Neural progenitor cell (in vitro differentiated cells): ENCODE data around the gene ODAD4. TPM values are rescaled to one million over a fixed set of nuclear protein-coding genes. Genes with fewer than 3 reads are reported as not detected.
A peak's percentile ranks its signal among the peaks of the same experiment; 100 is the strongest.

Experiments
- DNase-seq: peaks from one replicate; pipeline ENCODE4 v3.0.0-alpha.2; 2016; ENCODE audit warnings: low spot score
- H2AFZ ChIP-seq: fragments of 200-600 bp; sonication (generic); replicated peaks from 2 replicates; pipeline ENCODE4 v1.6.1; 2016; ENCODE audit warnings: antibody characterized with exemption
- H3F3A ChIP-seq: fragments of 200-600 bp; sonication (generic); 2 replicates; pipeline ENCODE4 v1.6.1; 2016; ENCODE audit warnings: antibody characterized with exemption, low read depth
- H3K27ac ChIP-seq: fragments of 200-600 bp; sonication (generic); 2 replicates; pipeline ENCODE4 v1.5.1; 2016; ENCODE audit warnings: mild to moderate bottlenecking
- H3K27me3 ChIP-seq: fragments of 200-600 bp; sonication (generic); 2 replicates; pipeline ENCODE4 v1.6.1; 2016; ENCODE audit warnings: mild to moderate bottlenecking, moderate library complexity
- H3K36me3 ChIP-seq: fragments of 200-600 bp; sonication (generic); 2 replicates; pipeline ENCODE4 v1.5.1; 2016
- H3K4me1 ChIP-seq: fragments of 200-600 bp; sonication (generic); 2 replicates; pipeline ENCODE4 v1.6.1; 2016; ENCODE audit warnings: mixed run types
- H3K4me2 ChIP-seq: fragments of 200-600 bp; sonication (generic); 2 replicates; pipeline ENCODE4 v1.6.1; 2016
- H3K4me3 ChIP-seq: fragments of 200-600 bp; sonication (generic); 2 replicates; pipeline ENCODE4 v1.5.1; 2016
- H3K79me2 ChIP-seq: fragments of 200-600 bp; sonication (generic); 2 replicates; pipeline ENCODE4 v1.6.1; 2016; ENCODE audit warnings: low read depth
- H3K9ac ChIP-seq: fragments of 200-600 bp; sonication (generic); 2 replicates; pipeline ENCODE4 v1.6.1; 2016
- H3K9me3 ChIP-seq: fragments of 200-600 bp; sonication (generic); 2 replicates; pipeline ENCODE4 v1.5.1; 2016; ENCODE audit warnings: low read depth
- H4K20me1 ChIP-seq: fragments of 200-600 bp; sonication (generic); 2 replicates; pipeline ENCODE4 v1.6.1; 2016; ENCODE audit warnings: low read depth
- H3K27ac Mint-ChIP-seq: 3 replicates; pipeline ENCODE4 v1.8.0; 2021; ENCODE audit warnings: mixed read lengths
- H3K27me3 Mint-ChIP-seq: 2 replicates; pipeline ENCODE4 v1.8.0; 2022; ENCODE audit warnings: low read depth, mild to moderate bottlenecking, inconsistent platforms, moderate library complexity, mixed read lengths; ENCODE audit not compliant: insufficient read depth
- H3K36me3 Mint-ChIP-seq: 3 replicates; pipeline ENCODE4 v1.8.0; 2021; ENCODE audit warnings: mixed read lengths
- H3K4me1 Mint-ChIP-seq: 3 replicates; pipeline ENCODE4 v1.8.0; 2021; ENCODE audit warnings: mixed read lengths
- H3K4me3 Mint-ChIP-seq: 3 replicates; pipeline ENCODE4 v1.8.0; 2021; ENCODE audit warnings: mild to moderate bottlenecking, moderate library complexity, mixed read lengths
- H3K9me3 Mint-ChIP-seq: 3 replicates; pipeline ENCODE4 v1.8.0; 2020; ENCODE audit warnings: mixed read lengths
- EZH2 ChIP-seq: fragments of 200-600 bp; sonication (generic); IDR thresholded peaks from 2 replicates; pipeline ENCODE4 v1.6.1; 2017; ENCODE audit warnings: antibody characterized with exemption, mild to moderate bottlenecking, moderate library complexity
- EZH2phosphoT487 ChIP-seq: fragments of 200-600 bp; sonication (generic); IDR thresholded peaks from 2 replicates; pipeline ENCODE4 v1.6.1; 2017; ENCODE audit warnings: antibody characterized with exemption
- total RNA-seq: library from RNA; depleted of rRNA; stranded (reverse); fragments of >200 nt; gene quantifications from 2 replicates; pipeline ENCODE4 v1.2.3, GENCODE V29; 2015; ENCODE audit warnings: low replicate concordance
- TF ChIP-seq, protein P1 (sequence below): fragments of 200-600 bp; sonication (generic); IDR thresholded peaks from 2 replicates; pipeline ENCODE4 v1.5.1; 2017; ENCODE audit warnings: antibody characterized with exemption, mild to moderate bottlenecking

Gene ODAD4
- total RNA-seq, 1 donor from 2014 or later, result 4.1 TPM

DNA sequence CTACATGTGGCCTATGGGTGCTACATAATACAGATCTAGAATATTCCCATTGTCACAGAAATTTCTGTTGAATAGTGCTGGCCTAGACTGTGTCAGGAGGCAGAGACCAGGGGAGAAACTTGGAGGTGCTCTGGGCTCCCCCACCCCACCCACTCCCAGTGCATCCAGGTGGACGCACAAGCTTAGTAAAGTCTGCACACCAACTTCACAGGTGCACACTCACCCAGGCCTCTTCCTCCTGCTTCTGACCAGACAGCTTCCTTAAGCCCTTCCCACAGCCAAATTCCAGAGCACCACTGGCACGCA lies 28.6 kb downstream of the ODAD4 start:
- no peak for DNase-seq
- H3K36me3 ChIP-seq, result no peaks in the 10 kb centered on the region
- peaks cover 6% of the 10 kb centered on the region for H3F3A ChIP-seq
- H3K4me1 ChIP-seq, result peaks cover 6% of the 10 kb centered on the region
- H3K27ac ChIP-seq, result no peak overlapping the region
- Mint-ChIP-seq H3K27me3 (peaks cover 3% of the 10 kb centered on the region), H3K9me3 (no peaks in the 10 kb centered on the region), H3K27ac (peak overlapping the region; percentile 82), H3K4me1 (peaks cover 23% of the 10 kb centered on the region), H3K36me3 (peaks cover 3% of the 10 kb centered on the region), H3K4me3 (no peak overlapping the region)
- H3K4me2 ChIP-seq, result no peak overlapping the region
- H3K4me3 ChIP-seq, result no peak overlapping the region
- no peak overlapping the region for H2AFZ ChIP-seq
- no peak overlapping the region for H3K9ac ChIP-seq
- no peaks in the 10 kb centered on the region for H3K9me3 ChIP-seq
- no peaks in the 10 kb centered on the region for H4K20me1 ChIP-seq
- no peak for TF ChIP-seq EZH2
- TF ChIP-seq EZH2phosphoT487, result no peak
- TF ChIP-seq, protein P1, sequence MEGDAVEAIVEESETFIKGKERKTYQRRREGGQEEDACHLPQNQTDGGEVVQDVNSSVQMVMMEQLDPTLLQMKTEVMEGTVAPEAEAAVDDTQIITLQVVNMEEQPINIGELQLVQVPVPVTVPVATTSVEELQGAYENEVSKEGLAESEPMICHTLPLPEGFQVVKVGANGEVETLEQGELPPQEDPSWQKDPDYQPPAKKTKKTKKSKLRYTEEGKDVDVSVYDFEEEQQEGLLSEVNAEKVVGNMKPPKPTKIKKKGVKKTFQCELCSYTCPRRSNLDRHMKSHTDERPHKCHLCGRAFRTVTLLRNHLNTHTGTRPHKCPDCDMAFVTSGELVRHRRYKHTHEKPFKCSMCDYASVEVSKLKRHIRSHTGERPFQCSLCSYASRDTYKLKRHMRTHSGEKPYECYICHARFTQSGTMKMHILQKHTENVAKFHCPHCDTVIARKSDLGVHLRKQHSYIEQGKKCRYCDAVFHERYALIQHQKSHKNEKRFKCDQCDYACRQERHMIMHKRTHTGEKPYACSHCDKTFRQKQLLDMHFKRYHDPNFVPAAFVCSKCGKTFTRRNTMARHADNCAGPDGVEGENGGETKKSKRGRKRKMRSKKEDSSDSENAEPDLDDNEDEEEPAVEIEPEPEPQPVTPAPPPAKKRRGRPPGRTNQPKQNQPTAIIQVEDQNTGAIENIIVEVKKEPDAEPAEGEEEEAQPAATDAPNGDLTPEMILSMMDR, result no peak
- no peaks in the 10 kb centered on the region for H3K79me2 ChIP-seq
- no peaks in the 10 kb centered on the region for H3K27me3 ChIP-seq

DNA sequence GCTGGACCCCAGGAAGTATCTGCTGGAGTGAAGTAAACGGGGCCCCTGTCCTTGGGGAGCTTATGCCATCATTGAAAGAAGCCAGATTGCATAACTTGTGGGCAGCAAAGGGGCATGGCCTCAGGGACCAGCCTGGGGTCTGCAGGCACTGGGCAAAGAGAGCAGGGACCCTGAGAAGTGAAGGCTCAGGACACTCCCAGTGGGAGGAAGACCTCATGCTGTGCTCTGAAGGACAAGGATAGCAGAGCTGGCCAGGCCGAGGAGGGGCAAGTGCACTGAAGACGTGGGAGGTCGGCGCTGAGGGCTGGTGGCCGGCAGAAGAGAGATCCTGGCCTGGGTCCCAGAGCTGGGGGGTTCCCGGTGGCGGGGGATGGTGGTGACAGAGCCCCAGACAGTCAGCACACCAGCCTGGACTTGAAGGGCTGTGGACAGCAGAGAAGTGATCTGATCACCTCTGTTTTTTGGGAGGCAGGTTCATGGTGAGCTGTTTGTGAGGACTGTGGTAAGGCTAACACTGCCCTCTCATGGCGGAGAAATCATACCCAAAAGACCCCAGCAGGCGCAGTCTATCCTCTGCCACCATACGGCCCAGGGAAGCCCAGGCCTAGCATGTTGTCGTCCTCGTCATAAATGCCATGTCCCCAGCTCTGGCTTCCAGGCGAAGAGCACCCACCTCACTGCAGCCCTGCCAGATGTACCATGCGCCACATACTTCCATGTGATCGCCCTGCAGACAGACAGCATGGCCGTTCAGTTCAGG lies 29.1 kb downstream of the ODAD4 start:
- Histone ChIP-seq H3K27ac (no peak overlapping the region), H3K9me3 (no peaks in the 10 kb centered on the region), H3K36me3 (no peaks in the 10 kb centered on the region), H3F3A (peaks cover 6% of the 10 kb centered on the region), H3K79me2 (no peaks in the 10 kb centered on the region), H3K4me1 (peaks cover 6% of the 10 kb centered on the region), H4K20me1 (no peaks in the 10 kb centered on the region), H3K27me3 (no peaks in the 10 kb centered on the region), H3K4me3 (no peak overlapping the region), H3K9ac (no peak overlapping the region), H2AFZ (peak overlapping the region; percentile 40), H3K4me2 (no peak overlapping the region)
- Mint-ChIP-seq H3K27me3 (peaks cover 6% of the 10 kb centered on the region), H3K4me3 (no peak overlapping the region), H3K4me1 (peaks cover 26% of the 10 kb centered on the region), H3K9me3 (no peaks in the 10 kb centered on the region), H3K36me3 (peaks cover 3% of the 10 kb centered on the region), H3K27ac (peak overlapping the region; percentile 82)
- TF ChIP-seq, protein P1, result peak; percentile 50
- no peak for TF ChIP-seq EZH2
- DNase-seq, result peak; percentile 58

DNA sequence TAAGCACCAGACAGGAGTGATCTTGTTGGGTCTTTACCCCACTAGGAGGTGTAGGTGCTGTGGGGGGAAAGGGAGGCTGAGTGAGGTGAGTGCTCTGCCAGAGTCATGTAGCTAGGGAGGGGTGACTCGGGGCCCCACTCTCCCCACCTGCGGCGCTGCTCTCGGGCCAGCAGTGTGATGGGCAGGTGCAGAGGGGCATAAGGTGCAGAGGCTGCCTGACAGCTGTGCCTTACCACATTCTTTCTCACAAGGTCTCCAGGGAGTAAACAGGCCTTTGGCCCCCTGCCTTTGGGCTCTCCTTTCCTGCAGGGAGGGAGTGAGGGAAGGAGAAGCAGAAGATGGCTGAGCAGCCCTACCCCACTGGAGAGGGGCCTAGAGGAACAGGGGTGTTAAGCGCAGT lies 31.7 kb downstream of the ODAD4 start:
- H3K4me2 ChIP-seq, result no peak overlapping the region
- Mint-ChIP-seq H3K4me3 (no peak overlapping the region), H3K4me1 (peaks cover 31% of the 10 kb centered on the region), H3K27me3 (peaks cover 10% of the 10 kb centered on the region), H3K27ac (no peak overlapping the region), H3K36me3 (no peaks in the 10 kb centered on the region), H3K9me3 (no peaks in the 10 kb centered on the region)
- TF ChIP-seq EZH2 (no peak), EZH2phosphoT487 (no peak)
- DNase-seq, result no peak
- no peak overlapping the region for H3K4me3 ChIP-seq
- H3K36me3 ChIP-seq, result no peaks in the 10 kb centered on the region
- H4K20me1 ChIP-seq, result no peaks in the 10 kb centered on the region
- no peaks in the 10 kb centered on the region for H3K9me3 ChIP-seq
- H3K4me1 ChIP-seq, result peaks cover 13% of the 10 kb centered on the region
- peaks cover 30% of the 10 kb centered on the region for H3F3A ChIP-seq
- H3K79me2 ChIP-seq, result peaks cover 5% of the 10 kb centered on the region
- no peaks in the 10 kb centered on the region for H3K27me3 ChIP-seq
- no peak overlapping the region for H3K27ac ChIP-seq
- no peak overlapping the region for H3K9ac ChIP-seq
- no peak overlapping the region for H2AFZ ChIP-seq

GRCh38 chr17:41962768-41963434 lies 32.5 kb downstream of the ODAD4 start:
- no peak overlapping the region for H3K27ac ChIP-seq
- H3K36me3 ChIP-seq, result no peaks in the 10 kb centered on the region
- H3K4me2 ChIP-seq, result no peak overlapping the region
- H3K9ac ChIP-seq, result no peak overlapping the region
- TF ChIP-seq EZH2 (no peak), EZH2phosphoT487 (no peak)
- TF ChIP-seq, protein P1, result peak; percentile 92
- peak; percentile 92 for DNase-seq
- H3K9me3 ChIP-seq, result no peaks in the 10 kb centered on the region
- peaks cover 31% of the 10 kb centered on the region for H3K4me1 Mint-ChIP-seq
- H3K4me3 Mint-ChIP-seq, result no peak overlapping the region
- peaks cover 11% of the 10 kb centered on the region for H3K4me1 ChIP-seq
- peaks cover 8% of the 10 kb centered on the region for H3K27me3 Mint-ChIP-seq
- H2AFZ ChIP-seq, result no peak overlapping the region
- H3K27me3 ChIP-seq, result no peaks in the 10 kb centered on the region
- H3K27ac Mint-ChIP-seq, result no peak overlapping the region
- no peaks in the 10 kb centered on the region for H4K20me1 ChIP-seq
- no peak overlapping the region for H3K4me3 ChIP-seq
- peaks cover 34% of the 10 kb centered on the region for H3F3A ChIP-seq
- H3K36me3 Mint-ChIP-seq, result peaks cover 3% of the 10 kb centered on the region
- no peaks in the 10 kb centered on the region for H3K9me3 Mint-ChIP-seq
- peaks cover 13% of the 10 kb centered on the region for H3K79me2 ChIP-seq
